Stomach (tissue), 9 donors: ENCODE measurements around the gene MEG3. TPM values are rescaled to one million over a fixed set of nuclear protein-coding genes. Genes with fewer than 3 reads are reported as not detected.

ENCODE experiments used
- DNase-seq, 2 donors: peaks; one replicate each; pipeline versions ENCODE4 v3.0.0 to v3.0.0-alpha.2; 2013 to 2019
- H3K27ac ChIP-seq, 5 donors: fragments of 200-600 bp in 4 of 5; sonication (generic) in 4 of 5; one replicate each; pipeline ENCODE4 v1.5.1; 2013 to 2019; ENCODE audit warnings: mild to moderate bottlenecking in 1 of 5, moderate library complexity in 1 of 5
- H3K27me3 ChIP-seq, 3 donors: fragments of 200-600 bp; sonication (generic); one replicate each; pipeline ENCODE4 v1.5.1; 2017 to 2019; ENCODE audit warnings: mixed run types in 1 of 3
- H3K36me3 ChIP-seq, 4 donors: fragments of 200-600 bp; sonication (generic); 1 replicate in 3 of 4; 2 replicates in 1 of 4; pipeline ENCODE4 v1.5.1; 2016 to 2019
- H3K4me1 ChIP-seq, 4 donors: fragments of 200-600 bp; sonication (generic); one replicate each; pipeline ENCODE4 v1.5.1; 2016 to 2019
- H3K4me3 ChIP-seq, 4 donors: fragments of 200-600 bp; sonication (generic) in 3 of 4; one replicate each; pipeline ENCODE4 v1.5.1; 2016 to 2019; ENCODE audit warnings: mild to moderate bottlenecking in 1 of 4
- H3K9me3 ChIP-seq, 4 donors: fragments of 200-600 bp; sonication (generic); one replicate each; pipeline ENCODE4 v1.5.1; 2016 to 2019
- CTCF ChIP-seq, 7 experiments: fragments of 450-650 bp in 4 of 7; fragments of 200-600 bp in 3 of 7; sonication (generic) in 3 of 7; IDR thresholded peaks; one replicate each; pipeline ENCODE4 v1.5.1; 2016 to 2019; ENCODE audit warnings: antibody characterized with exemption in 7 of 7, control low read depth in 2 of 7, mild to moderate bottlenecking in 1 of 7
- EP300 ChIP-seq: sonication (generic); formaldehyde crosslinking; IDR thresholded peaks from one replicate; pipeline ENCODE4 v1.6.1; 2017; ENCODE audit warnings: antibody characterized with exemption
- POLR2A ChIP-seq, 4 donors: fragments of 450-650 bp; IDR thresholded peaks; one replicate each; pipeline ENCODE4 v1.6.1; 2016; ENCODE audit warnings: antibody characterized with exemption in 4 of 4, control low read depth in 2 of 4, mild to moderate bottlenecking in 1 of 4, moderate library complexity in 1 of 4
- POLR2AphosphoS5 ChIP-seq, 3 donors: sonication (generic); formaldehyde crosslinking; IDR thresholded peaks; one replicate each; pipeline ENCODE4 v1.6.1; 2016; ENCODE audit warnings: antibody characterized with exemption in 3 of 3
- WGBS, 5 donors: extraction: QIAGEN DNeasy Blood & Tissue Kit in 3 of 5; methylation state at CpG; one replicate each; pipeline versions ENCODE4 v1.1.5 to v1.1.7; 2013 to 2018; 5-methylcytosine and 5-hydroxymethylcytosine counted together
- intact Hi-C: fragments of 100-400 bp; cut with DNase I; formaldehyde crosslinking; loops from one replicate; pipeline ENCODE4 v1.15.1; 2023; ENCODE audit warnings: low total_unique reads
- polyA plus RNA-seq, 3 donors: library from polyadenylated mRNA; stranded (reverse); fragments of 200-250 nt; gene quantifications; one replicate each; pipeline ENCODE4 v1.2.3, GENCODE V29; 2013
- total RNA-seq, 5 donors: library from RNA; depleted of rRNA; stranded (reverse); fragments of >200 nt; gene quantifications; one replicate each; pipeline versions ENCODE4 v1.1.0 to v1.2.3, GENCODE V29; 2014 to 2016
- donor health status: healthy with polysubstance abuse.
- donor health status: Bipolar disorder and iron deficiency.
- donor health status: healthy.

Gene MEG3
- total and polyA plus RNA-seq, 8 donors: 13.4 to 390 (median 99.2) TPM

GRCh38 chr14:100837805-100838350 lies 12.0 kb downstream of the MEG3 start:
- no peaks in the 10 kb centered on the region for H3K9me3 ChIP-seq
- TF ChIP-seq POLR2A (IDR thresholded peaks at IDR 0.05) (no peak), EP300 (no peak), CTCF (IDR thresholded peaks at IDR 0.05) (no peak), POLR2AphosphoS5 (IDR thresholded peaks at IDR 0.05) (no peak)
- intact Hi-C loops: no loop called here
- peaks cover 0 to 4% (median 2%) of the 10 kb centered on the region in 4 donors for H3K4me1 ChIP-seq
- H3K36me3 ChIP-seq: no peaks in the 10 kb centered on the region
- no peak for DNase-seq
- 65 to 77% (median 71%) methylated on average over 8 of the region's 8 CpGs for WGBS, 5 donors
- no peak overlapping the region for H3K4me3 ChIP-seq
- H3K27ac ChIP-seq: no peak overlapping the region
- peaks cover 0 to 22% (median 0%) of the 10 kb centered on the region in 3 donors for H3K27me3 ChIP-seq

GRCh38 chr14:100838493-100839314 lies 12.8 kb downstream of the MEG3 start:
- peaks cover 0 to 11% (median 5%) of the 10 kb centered on the region in 4 donors for H3K4me1 ChIP-seq
- intact Hi-C loops: no loop called here
- 74 to 82% (median 76%) methylated on average over 14 of the region's 14 CpGs for WGBS, 5 donors

GRCh38 chr14:100839315-100839585 lies 13.3 kb downstream of the MEG3 start:
- peaks cover 0 to 11% (median 5%) of the 10 kb centered on the region in 4 donors for H3K4me1 ChIP-seq
- H3K36me3 ChIP-seq: no peaks in the 10 kb centered on the region
- intact Hi-C loops: no loop called here
- no peaks in the 10 kb centered on the region for H3K9me3 ChIP-seq
- no peak for DNase-seq
- H3K27ac ChIP-seq: peak overlapping the region in 1 of 5 donors; percentile 25
- 43 to 65% (median 59%) methylated on average over 4 of the region's 4 CpGs for WGBS, 5 donors
- no peak overlapping the region for H3K4me3 ChIP-seq
- TF ChIP-seq POLR2A (IDR thresholded peaks at IDR 0.05) (no peak), CTCF (IDR thresholded peaks at IDR 0.05) (no peak), EP300 (no peak), POLR2AphosphoS5 (IDR thresholded peaks at IDR 0.05) (no peak)
- peaks cover 0 to 20% (median 0%) of the 10 kb centered on the region in 3 donors for H3K27me3 ChIP-seq

More at GRCh38 chr14:100838493-100839314, 12.8 kb downstream of the MEG3 start:
- H3K27me3 ChIP-seq: peaks cover 0 to 20% (median 0%) of the 10 kb centered on the region in 3 donors
- H3K27ac ChIP-seq: no peak overlapping the region
- no peak for DNase-seq
- no peak overlapping the region for H3K4me3 ChIP-seq
- H3K9me3 ChIP-seq: no peaks in the 10 kb centered on the region
- H3K36me3 ChIP-seq: no peaks in the 10 kb centered on the region
- TF ChIP-seq CTCF (IDR thresholded peaks at IDR 0.05) (no peak), EP300 (no peak), POLR2A (IDR thresholded peaks at IDR 0.05) (no peak), POLR2AphosphoS5 (IDR thresholded peaks at IDR 0.05) (no peak)

- Histone ChIP-seq H3K27ac (peak overlapping the region in 1 of 5 donors; percentile 25), H3K36me3 (no peaks in the 10 kb centered on the region), H3K4me3 (no peak overlapping the region), H3K27me3 (peaks cover 0 to 20% (median 0%) of the 10 kb centered on the region in 3 donors), H3K4me1 (peaks cover 0 to 11% (median 5%) of the 10 kb centered on the region in 4 donors), H3K9me3 (no peaks in the 10 kb centered on the region)
- TF ChIP-seq CTCF (IDR thresholded peaks at IDR 0.05): no peak
- TF ChIP-seq EP300: no peak
- no peak for TF ChIP-seq POLR2A (IDR thresholded peaks at IDR 0.05)
- no peak for TF ChIP-seq POLR2AphosphoS5 (IDR thresholded peaks at IDR 0.05)
- intact Hi-C loops: no loop called here
- 65 to 71% (median 67%) methylated on average over 11 to 14 of the region's 14 CpGs for WGBS, 5 donors
- peak in 1 of 2 donors; percentile 64 for DNase-seq
Observed at GRCh38 chr14:100839681-100840111, 13.8 kb downstream of the MEG3 start.
